COLO829 (cell line): Measurements from ENCODE around the gene ETV6.
A peak's percentile ranks its signal among the peaks of the same experiment; 100 is the strongest.

ENCODE experiments used
- DNase-seq: peaks from one replicate; pipeline ENCODE4 v3.0.0; 2012; ENCODE audit warnings: low spot score

Gene ETV6

DNA sequence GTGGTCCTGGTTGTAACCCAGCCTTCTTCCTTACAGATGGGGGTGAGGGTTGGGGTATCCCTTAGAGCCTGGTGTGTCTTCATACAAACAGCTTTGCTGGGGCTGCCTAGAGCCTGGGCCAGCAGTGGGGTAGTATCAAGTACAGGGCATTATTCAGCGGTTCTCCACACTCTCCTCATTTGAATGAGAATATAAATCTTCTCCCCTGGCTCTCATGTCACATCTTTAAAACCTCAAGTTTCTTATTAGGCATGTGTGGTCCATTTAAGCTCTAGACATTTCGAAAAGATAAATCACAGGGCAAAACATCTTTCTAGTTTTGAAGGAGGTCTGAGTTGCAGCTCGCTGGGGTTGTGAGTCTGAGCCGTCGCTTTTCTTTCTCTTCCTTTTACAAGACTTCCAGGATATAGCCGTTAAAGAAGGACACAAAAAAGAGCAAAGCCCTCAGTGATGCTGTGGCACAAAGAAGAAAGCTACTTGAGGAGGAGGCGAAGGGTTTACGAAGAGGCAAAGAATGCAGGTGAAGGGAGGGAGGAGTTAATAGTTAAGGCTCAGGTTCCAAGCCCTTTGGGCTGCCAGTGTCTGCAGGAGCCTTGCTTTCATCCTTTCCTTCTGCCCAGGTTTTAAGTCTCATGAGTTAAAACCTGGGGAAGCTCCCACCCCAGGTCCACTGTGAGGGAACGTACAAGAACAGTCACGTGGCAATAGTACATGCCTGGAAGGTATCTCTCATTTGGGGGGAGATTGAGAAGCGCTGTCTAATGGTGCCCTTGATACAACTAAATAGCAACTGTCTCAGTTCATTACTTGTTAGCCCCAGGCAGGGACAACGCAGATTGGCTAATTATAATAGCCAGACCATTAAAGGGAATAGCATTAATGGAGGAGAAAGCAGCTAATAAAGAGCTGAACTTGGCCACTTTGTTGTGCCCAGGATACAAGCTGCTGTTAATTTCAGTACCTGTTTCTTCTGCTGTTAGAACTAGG, 94.2 kb downstream of the ETV6 start:
- no peak for DNase-seq

DNA sequence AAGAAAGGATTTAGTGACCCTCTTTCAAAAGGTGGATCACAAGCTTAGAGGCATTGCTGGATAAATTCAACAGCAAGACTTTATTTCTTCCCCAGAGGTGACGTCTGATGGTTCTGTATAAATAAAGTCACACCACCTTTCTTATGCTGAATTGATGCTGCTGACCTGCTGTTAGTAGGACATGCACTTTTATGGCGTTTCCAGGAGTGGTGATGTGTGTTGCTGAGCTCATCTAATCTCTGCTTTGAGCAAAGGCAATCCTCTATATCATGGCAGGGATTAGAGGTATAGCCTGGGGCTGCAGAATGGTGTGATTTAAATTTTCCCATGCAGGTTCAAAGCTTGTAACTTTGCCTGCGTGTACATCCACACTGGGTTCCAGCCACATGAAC, 94.9 kb downstream of the ETV6 start:
- no peak for DNase-seq

DNA sequence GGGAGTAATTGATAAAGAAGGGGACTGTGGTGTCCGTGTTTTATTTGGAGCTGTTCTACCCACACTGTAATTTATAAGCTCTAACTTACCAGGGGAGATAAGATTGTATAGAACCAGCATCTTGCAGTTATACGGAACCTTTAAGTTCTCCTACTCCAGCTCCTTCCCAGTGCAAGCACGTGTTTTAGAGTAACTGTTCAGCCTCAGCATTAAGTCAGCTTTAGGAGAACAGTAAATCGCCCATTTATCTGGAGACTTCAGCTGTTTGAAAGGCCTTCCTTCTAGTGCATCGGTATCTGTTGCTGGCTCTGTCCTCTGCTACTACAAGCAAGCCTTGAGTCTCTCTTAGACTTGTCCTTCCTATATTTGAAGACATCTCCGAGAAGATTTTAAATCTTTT, 95.6 kb downstream of the ETV6 start:
- no peak for DNase-seq

DNA sequence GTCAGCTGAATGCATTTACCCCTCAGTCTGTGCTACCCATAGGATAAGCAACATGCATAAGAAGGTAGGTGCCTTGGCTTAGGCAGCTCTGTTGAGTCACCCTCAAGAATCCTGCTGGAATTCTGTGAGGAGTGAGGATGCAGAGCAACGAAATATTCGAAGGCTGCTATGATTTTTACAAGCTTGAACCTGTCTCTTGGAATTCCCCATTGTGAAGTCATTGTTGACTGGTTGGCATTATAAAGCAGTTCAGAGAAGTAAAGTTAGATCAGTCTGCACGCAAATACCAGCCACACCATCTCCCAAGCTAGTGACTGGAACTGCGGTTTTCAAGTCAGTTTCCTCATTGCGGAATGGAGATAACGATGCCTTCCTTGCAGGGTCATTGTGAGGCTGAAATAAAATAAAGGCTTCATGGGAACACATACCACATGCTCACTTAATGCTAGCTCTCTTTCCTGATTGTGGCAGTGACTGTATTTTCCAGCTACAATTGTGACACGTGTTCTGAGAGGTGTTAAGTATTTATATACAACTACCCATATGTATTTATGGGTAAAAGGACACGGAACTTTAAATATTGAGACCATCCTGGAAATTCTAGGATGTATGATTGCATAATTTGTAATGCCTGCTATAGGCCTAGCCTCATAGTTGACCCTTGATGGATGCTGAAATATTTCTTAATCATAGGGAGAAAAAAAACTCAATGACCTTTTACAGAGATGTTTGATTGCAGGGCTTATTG, 96.7 kb downstream of the ETV6 start:
- DNase-seq, result no peak

DNA sequence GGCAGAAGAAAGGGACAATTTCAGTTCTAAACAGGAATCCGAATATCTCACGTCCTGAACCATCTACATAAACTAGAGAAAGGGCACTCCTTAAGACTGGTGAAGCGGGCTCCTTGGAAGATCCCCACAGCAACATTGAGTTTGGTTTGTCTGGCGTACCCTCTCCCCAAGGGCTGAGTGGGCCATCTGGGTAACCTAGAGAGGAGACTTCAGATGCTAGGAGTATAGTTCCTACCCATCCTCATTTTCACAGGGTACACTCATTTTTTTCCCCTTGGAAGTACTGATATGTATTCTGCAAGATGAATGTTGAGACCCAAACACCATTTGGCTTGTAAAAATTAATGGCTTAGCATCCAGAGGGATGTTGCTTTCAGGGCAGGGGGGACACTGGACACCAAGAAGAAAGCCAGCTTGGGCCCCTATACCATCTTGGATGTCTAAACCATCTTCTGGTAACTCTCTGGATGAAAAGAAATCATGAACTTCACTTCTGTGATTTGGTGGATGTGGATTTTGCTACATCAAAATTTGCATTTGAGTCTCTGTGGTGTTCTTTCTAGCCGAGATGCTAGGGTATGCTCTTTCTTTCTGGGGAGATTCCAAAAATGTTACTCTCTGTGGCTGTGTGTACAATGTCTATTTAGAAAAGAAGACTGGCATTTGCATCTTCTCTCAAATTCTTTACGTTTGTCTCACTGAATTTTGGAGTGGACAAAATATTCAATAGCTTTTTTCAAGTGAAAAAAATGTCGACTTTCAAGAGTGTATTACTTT, 97.7 kb downstream of the ETV6 start:
- DNase-seq, result no peak

DNA sequence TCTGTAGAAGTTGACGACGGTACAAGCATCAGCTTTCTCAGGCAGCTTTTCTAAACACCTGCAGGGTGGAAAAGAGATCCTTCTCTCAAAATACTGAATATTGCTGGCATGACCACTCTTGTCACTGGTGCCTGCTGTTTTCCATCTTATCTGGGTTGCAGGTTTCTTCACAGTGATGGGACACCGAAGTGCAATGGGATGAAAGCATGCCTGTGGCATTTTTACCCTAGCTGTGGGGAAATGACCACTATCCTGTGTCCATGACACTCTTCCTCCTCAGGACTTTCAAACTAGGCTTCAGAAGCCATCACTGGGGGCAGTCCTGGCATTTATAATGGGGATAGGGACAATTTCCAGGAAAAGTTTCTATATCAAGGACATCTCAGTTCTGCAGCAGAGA, 98.5 kb downstream of the ETV6 start:
- DNase-seq, result no peak

DNA sequence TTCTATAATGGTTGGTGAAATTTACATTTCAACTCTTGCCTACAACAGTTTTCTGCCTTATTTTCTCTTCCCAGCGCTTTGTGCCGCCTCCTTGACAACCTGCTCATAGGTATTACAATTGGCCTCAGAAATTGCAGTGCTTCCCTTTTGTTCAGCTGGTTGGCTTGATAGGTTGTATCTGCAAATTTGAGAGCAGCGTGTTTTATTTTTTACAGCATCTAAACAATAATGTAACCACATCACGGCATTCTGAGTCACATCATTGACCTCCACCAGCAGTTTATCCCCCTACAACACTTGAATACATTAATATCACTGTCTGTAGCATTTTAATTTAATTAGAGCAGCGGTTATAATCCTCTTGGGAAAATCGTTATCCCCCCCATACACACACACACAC, 99.4 kb downstream of the ETV6 start:
- no peak for DNase-seq

DNA sequence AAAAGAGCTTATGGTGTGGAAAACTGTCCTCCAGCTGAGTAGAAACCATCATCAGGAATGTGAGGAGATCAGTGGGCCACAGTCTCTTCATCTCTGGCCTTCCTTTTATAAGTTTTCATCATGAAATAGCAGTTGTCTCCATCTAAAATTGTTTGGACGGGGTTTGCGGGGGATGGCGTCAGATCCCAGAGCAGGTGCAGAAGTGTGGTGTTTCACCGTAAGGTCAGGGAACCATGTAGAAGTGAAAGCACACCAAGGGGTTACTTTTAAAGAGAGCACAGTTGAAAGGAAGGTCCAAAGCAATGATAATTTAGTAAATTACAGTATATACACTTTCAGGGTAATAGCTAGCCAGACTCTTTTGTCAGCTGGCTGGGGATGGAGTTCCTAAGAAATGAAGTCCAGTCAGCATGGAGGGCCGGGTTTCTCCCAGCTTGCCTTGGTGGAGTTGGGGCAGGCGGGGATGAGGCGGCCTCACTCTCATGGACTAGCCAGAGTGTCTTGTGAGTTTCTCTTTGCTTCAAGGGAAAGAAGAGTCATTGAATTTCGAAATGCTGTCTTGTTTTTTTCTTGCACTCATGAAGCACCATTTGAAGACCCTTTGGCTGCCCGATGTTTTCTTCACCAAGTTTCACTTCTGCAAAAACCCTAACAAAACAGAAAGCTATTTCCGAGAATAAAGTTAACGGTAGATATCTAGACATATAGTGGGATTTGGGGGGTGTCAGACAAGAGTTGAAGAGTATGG, 100.6 kb downstream of the ETV6 start:
- no peak for DNase-seq

DNA sequence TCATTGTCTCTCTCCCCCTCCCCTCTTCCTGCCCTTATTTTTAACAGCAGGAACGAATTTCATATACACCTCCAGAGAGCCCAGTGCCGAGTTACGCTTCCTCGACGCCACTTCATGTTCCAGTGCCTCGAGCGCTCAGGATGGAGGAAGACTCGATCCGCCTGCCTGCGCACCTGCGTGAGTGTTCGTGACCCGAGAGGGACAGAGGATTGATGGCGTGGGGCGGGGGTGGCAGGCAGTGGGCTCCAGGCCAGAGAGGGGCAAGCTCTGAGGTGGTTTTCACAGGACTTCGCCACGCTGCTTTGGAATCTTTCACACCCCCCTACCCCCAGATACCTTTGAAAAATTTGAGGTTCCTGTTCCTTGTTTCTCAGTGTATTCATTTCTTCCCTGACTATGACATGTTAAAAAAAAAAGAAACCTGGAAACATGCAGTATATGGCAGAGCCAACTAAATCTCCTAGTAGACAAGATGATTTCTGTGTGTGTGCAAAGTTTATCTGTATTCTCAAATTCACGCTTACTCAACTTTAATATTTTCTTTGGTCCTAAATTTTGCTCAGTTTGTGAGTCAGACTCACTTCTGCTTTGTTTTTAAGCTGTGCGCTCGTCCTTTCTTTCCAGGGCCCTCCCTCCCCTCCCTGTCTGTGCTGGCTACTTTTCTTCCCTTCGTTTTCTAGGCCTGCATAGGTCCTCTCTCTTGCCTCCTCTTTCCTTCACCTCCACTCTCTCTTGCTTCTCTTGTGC, 103.1 kb downstream of the ETV6 start:
- no peak for DNase-seq

DNA sequence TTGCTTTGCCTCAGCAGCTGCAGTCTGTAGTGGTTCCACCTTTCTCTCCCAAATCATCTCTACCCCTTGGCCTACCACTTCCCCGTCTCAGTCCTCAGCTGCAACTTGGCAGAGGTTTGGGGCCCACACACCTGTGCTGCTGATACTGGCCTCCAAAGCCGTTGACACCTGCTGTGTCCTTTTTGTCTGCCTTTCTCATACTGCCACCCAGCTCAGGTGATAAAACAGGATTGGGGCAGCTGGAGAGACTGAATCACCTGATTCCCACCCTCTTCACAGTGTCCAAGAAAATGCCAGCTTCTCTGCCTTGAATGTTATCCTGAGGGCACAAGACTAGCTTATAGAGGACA, 103.7 kb downstream of the ETV6 start:
- DNase-seq, result no peak

DNA sequence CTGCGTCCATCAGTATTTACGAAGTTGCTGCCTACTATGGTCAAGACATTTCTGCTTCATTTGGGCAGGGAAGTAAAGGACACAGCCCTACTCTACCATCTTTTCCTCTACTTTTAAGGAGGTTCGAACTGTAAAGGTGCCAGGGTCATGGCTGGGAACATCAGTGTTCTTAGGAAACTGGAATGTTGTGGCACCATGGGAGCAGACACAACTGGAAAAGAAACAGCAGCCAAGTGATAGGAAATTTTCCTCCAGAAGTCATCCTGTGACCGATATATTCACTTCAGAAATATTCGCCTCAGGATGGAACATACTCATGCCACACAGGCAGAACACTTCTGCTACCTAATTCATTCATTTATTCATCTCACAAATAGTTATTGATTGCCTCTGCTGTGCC, 104.4 kb downstream of the ETV6 start:
- no peak for DNase-seq

DNA sequence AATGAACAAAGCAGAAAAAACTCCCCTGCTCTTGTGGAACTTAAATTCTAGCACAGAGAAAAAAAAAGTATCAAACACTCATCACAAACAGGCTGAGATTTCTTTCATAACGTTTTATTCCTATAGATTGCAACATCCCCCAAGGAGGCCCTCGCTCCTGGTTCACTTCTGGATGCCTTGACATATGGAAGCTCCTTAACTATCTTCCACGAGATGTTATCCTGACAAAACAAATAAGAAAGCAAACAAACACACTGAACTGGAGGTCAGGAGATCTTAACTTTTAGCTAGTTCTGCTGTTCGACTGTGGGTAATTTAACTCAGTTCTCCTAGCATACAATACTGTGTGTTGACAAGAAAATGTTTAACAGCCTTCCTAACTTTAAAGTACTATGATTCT, 104.8 kb downstream of the ETV6 start:
- DNase-seq, result no peak

DNA sequence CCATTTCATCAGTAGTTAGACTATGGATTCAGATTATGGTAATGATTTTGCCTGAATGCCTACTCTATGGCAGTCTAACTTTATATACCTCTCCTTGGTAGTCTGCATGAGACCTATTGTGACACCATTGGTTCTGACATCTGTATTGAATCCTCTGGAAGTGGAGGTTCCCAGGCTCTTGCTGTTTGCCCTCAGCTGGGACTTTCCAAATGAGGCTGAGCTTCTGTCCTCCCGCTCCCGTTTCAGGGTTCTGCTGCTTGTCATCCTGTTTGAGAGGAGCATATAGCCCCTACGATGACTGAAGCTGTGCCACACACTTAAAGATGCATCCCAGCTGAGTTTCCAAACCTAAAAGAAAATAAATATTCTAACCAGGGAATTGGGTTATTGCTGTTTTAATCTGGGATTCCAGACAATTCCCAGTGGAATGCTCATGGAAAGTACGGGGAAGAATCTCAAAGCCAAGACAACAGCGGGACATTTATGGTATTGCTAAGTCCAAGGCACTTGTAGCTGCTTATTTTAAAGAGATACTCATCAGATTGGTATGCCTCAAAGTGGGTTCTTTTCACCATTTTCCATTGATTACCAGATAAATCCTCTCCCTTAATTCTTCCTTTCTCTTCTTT, 105.9 kb downstream of the ETV6 start:
- DNase-seq, result no peak

DNA sequence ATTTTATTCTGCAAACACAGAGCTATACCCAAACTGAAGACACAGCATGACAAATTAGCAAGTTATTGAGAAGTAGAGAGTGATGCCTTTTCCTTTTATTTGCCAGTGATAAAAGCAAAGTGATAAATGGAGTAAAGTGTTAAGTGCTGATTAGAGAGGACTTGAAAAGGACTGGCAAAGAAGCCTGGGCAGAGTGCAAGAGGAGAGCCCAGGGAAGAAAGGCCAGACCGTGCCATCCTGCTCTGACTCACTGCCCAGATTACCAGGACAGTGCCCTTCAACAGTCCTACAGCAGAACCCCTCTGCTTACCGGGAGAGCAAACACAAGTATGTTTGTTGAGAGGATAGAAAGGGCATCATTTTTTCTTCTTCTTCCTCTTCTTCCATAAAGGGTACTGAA, 106.5 kb downstream of the ETV6 start:
- DNase-seq, result no peak

DNA sequence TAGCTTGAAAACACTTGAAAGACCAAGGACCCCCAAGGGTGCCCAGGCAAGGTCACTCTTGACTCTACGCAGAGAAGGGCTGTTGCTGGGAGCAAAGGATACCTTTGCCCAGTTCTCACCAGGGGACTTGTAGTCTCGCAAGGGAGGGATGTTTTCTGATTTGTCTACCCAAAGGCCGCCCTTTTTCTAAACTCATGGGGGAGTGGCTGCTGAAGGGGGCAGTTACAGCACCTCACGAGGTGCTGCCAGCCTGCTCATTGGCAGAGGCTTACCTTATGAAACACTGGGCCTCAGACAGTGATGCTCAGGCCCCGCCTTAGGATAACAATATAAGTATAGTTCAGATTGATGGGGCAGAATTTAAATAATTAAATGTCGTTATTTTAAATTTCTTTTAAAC, 107.0 kb downstream of the ETV6 start:
- no peak for DNase-seq

DNA sequence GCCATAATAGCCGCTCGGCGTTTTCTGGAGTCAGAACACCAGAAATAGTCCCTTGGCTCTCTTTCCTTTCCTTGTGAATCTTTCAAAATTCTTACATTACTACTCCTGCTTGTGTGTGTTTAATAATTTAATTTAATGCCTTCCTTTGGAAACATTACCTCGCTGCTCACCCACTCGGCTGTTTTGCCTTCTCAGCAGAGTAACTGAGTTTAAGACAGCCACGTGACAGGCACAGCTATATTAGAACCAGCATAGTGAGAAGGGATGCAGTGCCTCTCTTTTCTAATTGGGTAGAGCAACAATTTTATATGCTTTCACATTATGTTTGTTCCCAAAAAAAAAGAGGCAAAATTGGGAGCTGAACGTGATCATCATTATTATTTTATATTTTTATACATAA, 107.6 kb downstream of the ETV6 start:
- no peak for DNase-seq

DNA sequence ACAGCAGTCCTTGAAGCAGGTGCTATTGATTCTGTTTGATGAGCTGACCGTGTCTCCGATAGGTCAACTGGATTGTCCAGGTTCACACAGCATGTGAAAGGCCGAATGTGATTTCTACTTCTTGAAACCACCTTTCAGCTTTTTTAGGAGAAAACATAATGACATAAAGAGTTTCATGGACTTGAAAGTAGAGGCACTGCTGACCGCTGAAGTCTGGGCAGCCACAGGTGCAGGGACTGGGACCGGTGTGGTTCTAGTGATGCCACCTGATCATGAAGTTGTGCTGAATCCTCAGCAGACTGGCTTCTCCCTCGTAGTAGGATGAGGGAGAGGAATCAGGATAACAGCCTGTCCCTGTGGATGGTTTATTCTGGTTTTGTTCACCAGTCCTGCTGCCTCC, 108.1 kb downstream of the ETV6 start:
- no peak for DNase-seq

DNA sequence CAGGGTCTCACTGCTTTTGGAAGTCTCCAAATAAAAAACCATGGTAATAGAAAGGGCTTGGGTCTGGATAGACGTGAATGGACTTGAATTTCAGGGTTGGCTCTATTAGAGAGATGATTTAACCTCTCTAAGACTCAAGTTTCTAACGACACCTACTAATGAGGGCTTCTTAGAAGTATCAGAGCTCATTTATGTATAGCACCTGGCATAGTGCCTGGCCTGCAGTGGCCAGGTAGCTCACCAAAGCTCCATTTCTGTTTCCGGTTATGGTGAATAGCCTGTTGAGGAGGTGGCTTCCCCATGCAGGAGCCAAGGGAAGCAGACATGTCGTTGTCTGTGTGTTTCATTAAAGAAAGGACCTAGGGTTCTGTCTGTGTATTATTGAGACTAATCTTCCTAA, 108.6 kb downstream of the ETV6 start:
- no peak for DNase-seq

DNA sequence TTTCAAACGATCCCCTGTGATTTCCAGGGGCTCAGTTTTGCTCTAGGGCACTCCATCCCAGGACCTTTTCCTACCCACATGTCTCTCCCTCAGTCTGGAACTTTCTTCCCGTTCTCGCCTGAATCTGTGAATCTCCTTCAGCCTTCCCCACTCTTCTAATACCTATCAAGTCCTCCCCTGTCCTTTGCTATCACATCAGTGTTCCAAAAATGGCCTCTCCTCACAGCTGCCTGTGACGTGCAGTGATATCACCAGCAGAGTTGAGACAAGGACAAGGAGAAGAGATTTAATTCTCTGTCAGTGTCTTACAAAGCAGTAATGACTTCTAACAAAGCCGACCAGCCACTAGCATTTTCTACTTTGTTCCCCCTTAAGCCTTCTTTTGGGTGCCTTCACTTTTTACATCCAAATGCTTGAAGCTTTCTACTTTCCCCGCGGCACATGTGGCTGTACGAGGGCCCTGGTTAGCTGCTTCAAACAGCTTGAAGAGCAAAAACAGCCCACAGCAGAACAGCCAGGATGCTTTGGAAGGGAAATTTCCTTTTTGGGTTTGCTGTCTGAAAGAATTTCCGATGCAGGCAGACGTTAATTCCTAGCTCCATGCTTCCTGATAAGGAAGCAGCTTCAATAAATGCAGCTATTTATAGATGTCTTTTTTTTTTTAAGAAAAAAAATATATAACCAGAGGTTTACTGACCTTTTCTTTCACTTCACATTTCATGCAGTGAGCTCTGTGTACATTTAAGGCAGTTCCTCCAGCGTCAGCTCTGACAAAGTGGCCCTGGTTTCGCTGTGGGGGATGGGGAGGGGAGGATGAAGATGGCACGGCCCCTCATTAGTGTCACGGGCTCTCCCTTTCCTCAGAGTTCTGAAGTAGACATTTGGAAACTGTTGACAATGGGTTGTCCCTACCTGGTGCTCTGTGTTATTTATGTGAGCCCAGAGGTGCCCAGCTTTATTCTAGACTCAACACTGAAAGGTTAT, 109.3 kb downstream of the ETV6 start:
- peak; percentile 7 for DNase-seq

DNA sequence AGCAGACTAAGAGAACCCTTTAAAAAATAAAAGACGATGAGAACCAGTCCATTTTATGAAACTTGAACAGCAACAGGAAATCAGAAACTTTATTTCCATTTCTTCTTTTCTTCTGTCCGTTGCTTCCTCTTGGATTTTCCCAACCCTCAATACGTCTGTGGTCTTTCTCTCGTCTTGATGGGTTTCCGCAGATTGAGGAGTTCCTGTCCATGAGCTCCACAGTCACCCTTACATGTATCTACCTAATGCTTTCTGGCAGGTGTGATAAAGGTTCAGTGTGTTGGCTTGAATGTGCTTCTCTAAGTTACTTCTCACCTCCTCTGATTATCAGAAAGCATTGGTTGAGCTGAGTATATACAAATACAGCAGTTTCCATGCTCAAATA, 110.0 kb downstream of the ETV6 start:
- no peak for DNase-seq
